Cardiac muscle cell (in vitro differentiated cells and primary cell): Measurements from ENCODE around the gene MCHR1. TPM values are rescaled to one million over a fixed set of nuclear protein-coding genes. Genes with fewer than 3 reads are reported as not detected.

Experiments used
- DNase-seq, 2 donors: peaks; one replicate each; pipeline versions ENCODE4 v3.0.0 to v3.0.0-alpha.2; 2010 to 2017; ENCODE audit warnings: low read depth in 1 of 2, low spot score in 1 of 2
- H3K27ac ChIP-seq: fragments of 200-600 bp; sonication (generic); 2 replicates; pipeline ENCODE4 v1.5.1; 2016
- H3K27me3 ChIP-seq: fragments of 200-600 bp; sonication (generic); 2 replicates; pipeline ENCODE4 v1.6.0; 2016; ENCODE audit warnings: control low read depth
- H3K36me3 ChIP-seq: fragments of 200-600 bp; sonication (generic); 2 replicates; pipeline ENCODE4 v1.5.1; 2016; ENCODE audit warnings: control low read depth
- H3K4me1 ChIP-seq: fragments of 200-600 bp; sonication (generic); 2 replicates; pipeline ENCODE4 v1.8.1; 2017; ENCODE audit warnings: low read depth, mild to moderate bottlenecking, mixed run types
- H3K4me3 ChIP-seq: fragments of 200-600 bp; sonication (generic); 2 replicates; pipeline ENCODE4 v1.5.1; 2016; ENCODE audit warnings: mild to moderate bottlenecking
- H3K9me3 ChIP-seq: fragments of 200-600 bp; sonication (generic); 2 replicates; pipeline ENCODE4 v1.5.1; 2017; ENCODE audit warnings: low read depth, mild to moderate bottlenecking, control low read depth
- polyA plus RNA-seq: library from polyadenylated mRNA; unstranded; fragments of >200 nt; fragmentation: Nextera tagmentation; extraction: Ambion mirVana; gene quantifications from 2 replicates; pipeline ENCODE4 v1.2.1, GENCODE V29; 2016
- total RNA-seq: library from RNA; depleted of rRNA; stranded (reverse); fragments of >200 nt; gene quantifications from 2 replicates; pipeline ENCODE4 v1.2.3, GENCODE V29; 2016
- TF ChIP-seq, protein P1 (sequence below): IDR thresholded peaks from 2 replicates; pipeline ENCODE4 v1.5.1; 2012; ENCODE audit warnings: low read depth, mild to moderate bottlenecking, low read length

MCHR1 gene
- total and polyA plus RNA-seq, 2 experiments from 2014 or later: 0.12 to 0.59 TPM

DNA sequence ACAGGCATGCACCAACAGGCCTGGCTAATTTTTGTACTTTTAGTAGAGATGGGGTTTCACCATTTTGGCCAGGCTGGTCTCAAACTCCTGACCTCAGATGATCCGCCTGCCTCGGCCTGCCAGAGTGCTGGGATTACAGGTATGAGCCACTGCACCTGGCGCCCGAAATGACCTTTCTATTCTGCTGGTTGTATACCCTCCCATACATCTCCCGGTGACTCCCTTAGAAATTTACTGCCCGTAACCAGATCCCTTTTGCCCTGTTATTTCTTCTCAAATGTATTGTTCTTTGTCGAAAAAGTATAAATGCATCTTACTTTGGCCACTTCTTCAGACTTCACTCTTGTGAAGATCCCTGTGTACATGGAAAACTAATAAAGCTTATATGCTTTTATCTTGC lies 22.0 kb downstream of the MCHR1 start:
- Histone ChIP-seq H3K27me3 (no peaks in the 10 kb centered on the region), H3K27ac (no peak overlapping the region), H3K4me3 (no peak overlapping the region), H3K9me3 (no peaks in the 10 kb centered on the region), H3K36me3 (no peaks in the 10 kb centered on the region), H3K4me1 (no peaks in the 10 kb centered on the region)
- DNase-seq: no peak
- TF ChIP-seq, protein P1, sequence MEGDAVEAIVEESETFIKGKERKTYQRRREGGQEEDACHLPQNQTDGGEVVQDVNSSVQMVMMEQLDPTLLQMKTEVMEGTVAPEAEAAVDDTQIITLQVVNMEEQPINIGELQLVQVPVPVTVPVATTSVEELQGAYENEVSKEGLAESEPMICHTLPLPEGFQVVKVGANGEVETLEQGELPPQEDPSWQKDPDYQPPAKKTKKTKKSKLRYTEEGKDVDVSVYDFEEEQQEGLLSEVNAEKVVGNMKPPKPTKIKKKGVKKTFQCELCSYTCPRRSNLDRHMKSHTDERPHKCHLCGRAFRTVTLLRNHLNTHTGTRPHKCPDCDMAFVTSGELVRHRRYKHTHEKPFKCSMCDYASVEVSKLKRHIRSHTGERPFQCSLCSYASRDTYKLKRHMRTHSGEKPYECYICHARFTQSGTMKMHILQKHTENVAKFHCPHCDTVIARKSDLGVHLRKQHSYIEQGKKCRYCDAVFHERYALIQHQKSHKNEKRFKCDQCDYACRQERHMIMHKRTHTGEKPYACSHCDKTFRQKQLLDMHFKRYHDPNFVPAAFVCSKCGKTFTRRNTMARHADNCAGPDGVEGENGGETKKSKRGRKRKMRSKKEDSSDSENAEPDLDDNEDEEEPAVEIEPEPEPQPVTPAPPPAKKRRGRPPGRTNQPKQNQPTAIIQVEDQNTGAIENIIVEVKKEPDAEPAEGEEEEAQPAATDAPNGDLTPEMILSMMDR: no peak

DNA sequence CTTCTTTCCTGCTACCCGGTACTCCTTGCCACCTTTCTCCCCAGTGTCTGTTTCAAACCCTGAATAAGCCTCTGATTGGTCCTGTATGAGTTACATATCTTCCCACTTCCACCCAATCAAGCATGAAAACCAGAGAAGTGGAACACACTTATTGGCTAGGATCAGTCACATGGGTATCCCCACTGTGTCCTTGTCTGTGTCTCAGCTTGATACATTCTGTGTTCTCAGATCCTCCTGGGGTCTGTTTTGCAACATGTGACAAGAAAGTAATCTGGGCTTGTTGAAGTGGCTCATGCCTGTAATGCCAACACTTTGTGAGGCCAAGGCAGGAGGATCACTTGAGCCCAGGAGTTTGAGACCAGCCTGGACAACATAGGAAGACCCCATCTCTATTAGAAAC lies 23.9 kb downstream of the MCHR1 start:
- H3K4me1 ChIP-seq: no peaks in the 10 kb centered on the region
- H3K27ac ChIP-seq: no peak overlapping the region
- H3K9me3 ChIP-seq: no peaks in the 10 kb centered on the region
- no peak for DNase-seq
- H3K27me3 ChIP-seq: no peaks in the 10 kb centered on the region
- TF ChIP-seq, protein P1: no peak
- H3K36me3 ChIP-seq: no peaks in the 10 kb centered on the region
- no peak overlapping the region for H3K4me3 ChIP-seq

DNA sequence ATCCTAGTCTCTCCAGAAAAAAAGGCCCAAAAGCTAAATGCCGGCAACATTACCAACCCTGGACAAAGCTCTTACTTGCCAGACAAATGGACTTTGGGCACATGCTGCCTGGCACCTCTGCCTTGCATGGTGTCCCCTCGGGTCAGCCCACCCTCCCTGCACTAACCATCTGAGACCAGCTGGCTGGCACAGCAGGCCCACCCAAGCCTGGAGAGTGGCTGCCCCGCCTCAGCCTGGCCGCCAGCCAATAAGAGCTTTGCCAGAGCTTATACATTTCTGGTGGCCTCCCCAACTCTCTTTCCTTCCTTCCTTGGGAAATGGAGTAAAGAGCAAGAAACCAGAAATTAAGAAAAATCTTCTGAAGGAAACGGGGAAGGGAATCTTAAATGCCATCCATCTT lies 24.5 kb downstream of the MCHR1 start:
- Histone ChIP-seq H3K27me3 (no peaks in the 10 kb centered on the region), H3K4me3 (no peak overlapping the region), H3K36me3 (no peaks in the 10 kb centered on the region), H3K9me3 (no peaks in the 10 kb centered on the region), H3K4me1 (no peaks in the 10 kb centered on the region), H3K27ac (no peak overlapping the region)
- TF ChIP-seq, protein P1: no peak
- no peak for DNase-seq

DNA sequence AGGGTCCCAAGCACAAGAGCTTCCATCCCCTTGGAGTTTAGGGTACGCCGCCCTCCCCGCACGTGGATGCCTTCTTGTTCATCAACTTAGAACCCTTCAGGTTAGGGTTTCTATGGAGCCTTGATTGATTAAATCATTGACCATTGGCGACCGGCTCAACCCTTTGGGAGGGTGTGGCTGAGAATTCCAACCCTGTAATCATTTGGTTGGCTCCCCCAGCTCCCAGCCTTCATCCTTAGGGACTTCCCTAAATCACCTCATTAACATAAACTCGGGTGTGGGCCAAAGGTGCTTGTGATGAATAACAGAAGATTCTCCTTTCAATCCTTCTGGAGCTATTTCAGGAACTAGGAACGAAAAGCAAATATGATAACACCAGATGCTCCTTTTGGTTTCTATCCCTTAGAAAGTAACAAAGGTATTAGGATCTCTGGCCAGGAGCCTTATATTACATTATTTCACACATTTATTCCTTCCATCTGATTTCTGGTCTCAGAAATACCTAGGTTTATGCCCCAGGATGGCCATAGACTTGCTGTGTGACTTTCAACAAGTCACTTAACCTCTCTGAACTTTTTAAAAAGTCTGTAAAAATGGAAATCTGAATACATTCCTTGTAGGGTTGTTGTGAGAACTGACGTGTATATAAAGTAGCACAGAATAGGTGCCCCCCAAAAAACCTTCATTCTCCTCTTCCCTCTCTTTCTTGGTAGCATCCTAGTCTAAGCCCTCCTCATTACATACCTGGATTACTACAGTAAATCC lies 26.8 kb downstream of the MCHR1 start:
- H3K36me3 ChIP-seq: no peaks in the 10 kb centered on the region
- H3K27ac ChIP-seq: no peak overlapping the region
- TF ChIP-seq, protein P1: no peak
- H3K9me3 ChIP-seq: no peaks in the 10 kb centered on the region
- no peaks in the 10 kb centered on the region for H3K27me3 ChIP-seq
- DNase-seq: no peak
- peaks cover 6% of the 10 kb centered on the region for H3K4me1 ChIP-seq
- no peak overlapping the region for H3K4me3 ChIP-seq

DNA sequence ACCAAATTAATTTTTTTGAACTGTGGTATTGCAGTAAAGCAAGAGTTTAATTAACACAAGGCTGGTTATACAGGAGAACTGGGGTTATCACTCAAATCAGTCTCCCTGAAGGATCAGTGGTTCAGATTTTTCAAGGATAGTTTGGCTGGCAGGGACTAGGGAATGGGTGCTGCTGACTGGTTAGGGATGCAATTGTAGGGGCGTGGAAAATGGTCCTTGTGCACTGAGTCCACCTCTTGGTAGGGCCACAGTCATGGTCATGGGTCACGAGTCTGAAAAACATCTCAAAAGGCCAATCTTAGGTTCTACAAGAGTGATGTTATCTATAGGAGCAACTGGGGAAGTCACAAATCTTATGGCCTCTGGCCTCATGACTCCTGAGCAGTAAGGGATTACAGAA lies 27.9 kb downstream of the MCHR1 start:
- H3K27ac ChIP-seq: no peak overlapping the region
- H3K4me1 ChIP-seq: peaks cover 11% of the 10 kb centered on the region
- no peaks in the 10 kb centered on the region for H3K36me3 ChIP-seq
- H3K27me3 ChIP-seq: no peaks in the 10 kb centered on the region
- TF ChIP-seq, protein P1: no peak
- no peaks in the 10 kb centered on the region for H3K9me3 ChIP-seq
- H3K4me3 ChIP-seq: no peak overlapping the region
- no peak for DNase-seq
